WTC11 (cell line): ENCODE results near the gene DNAJC3. TPM values are rescaled to one million over a fixed set of nuclear protein-coding genes. Genes with fewer than 3 reads are reported as not detected.

ENCODE experiments used
- ATAC-seq: fragments of 200-7000 bp; cut with Tn5 transposase; 2 replicates; pipeline ENCODE4 v1.10.0; 2021; ENCODE audit warnings: mild to moderate bottlenecking, moderate library complexity
- CTCF ChIA-PET: fragments of 300-600 bp; sonication (Branson Sonifier 250); formaldehyde crosslinking; loops from one replicate; lab custom pipeline; 2021; ENCODE audit warnings: antibody characterized with exemption; lab: Charles Lee
- POLR2A ChIA-PET: fragments of 350-600 bp; sonication (Branson Sonifier 250); formaldehyde crosslinking; loops from one replicate; lab custom pipeline; 2021; ENCODE audit warnings: antibody characterized with exemption; lab: Charles Lee
- DNase-seq: peaks from one replicate; pipeline ENCODE4 v3.0.0; 2021; ENCODE audit warnings: low spot score
- H3K27ac Mint-ChIP-seq: 2 replicates; pipeline ENCODE4 v1.8.0; 2021; ENCODE audit warnings: mixed read lengths
- H3K27me3 Mint-ChIP-seq: 2 replicates; pipeline ENCODE4 v1.8.0; 2021; ENCODE audit warnings: low read depth, mild to moderate bottlenecking, moderate library complexity, mixed read lengths
- H3K36me3 Mint-ChIP-seq: 2 replicates; pipeline ENCODE4 v1.8.0; 2021; ENCODE audit warnings: mixed read lengths
- H3K4me1 Mint-ChIP-seq: 2 replicates; pipeline ENCODE4 v1.8.0; 2022; ENCODE audit warnings: mixed read lengths
- H3K4me3 Mint-ChIP-seq: 2 replicates; pipeline ENCODE4 v1.8.0; 2021; ENCODE audit warnings: mild to moderate bottlenecking, moderate library complexity, mixed read lengths
- H3K9me3 Mint-ChIP-seq: 2 replicates; pipeline ENCODE4 v1.8.0; 2021; ENCODE audit warnings: mixed read lengths
- ELF4 ChIP-seq: sonication (generic); formaldehyde crosslinking; IDR thresholded peaks from 2 replicates; pipeline ENCODE4 v1.8.1; 2022; ENCODE audit warnings: low read depth, mild to moderate bottlenecking, moderate library complexity, missing genetic modification reagents
- FOXP1 ChIP-seq: sonication (generic); formaldehyde crosslinking; IDR thresholded peaks from 2 replicates; pipeline ENCODE4 v1.8.0; 2022; ENCODE audit warnings: missing genetic modification reagents, mild to moderate bottlenecking, moderate library complexity, borderline replicate concordance
- MXD4 ChIP-seq: fragments of 250-450 bp; sonication (Bioruptor Pico); IDR thresholded peaks from 2 replicates; pipeline ENCODE4 v1.8.0; 2021; ENCODE audit warnings: mild to moderate bottlenecking, moderate library complexity, borderline replicate concordance
- OVOL2 ChIP-seq: fragments of 250-450 bp; sonication (Bioruptor Pico); IDR thresholded peaks from 2 replicates; pipeline ENCODE4 v1.9.0; 2021; ENCODE audit warnings: mild to moderate bottlenecking, borderline replicate concordance
- ZNF138 ChIP-seq: sonication (generic); formaldehyde crosslinking; conservative IDR thresholded peaks from 2 replicates; pipeline ENCODE4 v1.8.1; 2022; ENCODE audit warnings: mild to moderate bottlenecking, moderate library complexity, missing genetic modification reagents
- ZNF219 ChIP-seq: sonication (generic); formaldehyde crosslinking; IDR thresholded peaks from 2 replicates; pipeline ENCODE4 v1.8.0; 2023; ENCODE audit warnings: missing genetic modification reagents, mild to moderate bottlenecking, borderline replicate concordance
- ZNF263 ChIP-seq: sonication (generic); formaldehyde crosslinking; IDR thresholded peaks from 2 replicates; pipeline ENCODE4 v1.8.1; 2022; ENCODE audit warnings: low read depth, mild to moderate bottlenecking, moderate library complexity, missing genetic modification reagents
- total RNA-seq: library from RNA; stranded (reverse); gene quantifications from 3 replicates; pipeline ENCODE4 v1.2.3, GENCODE V29; 2021
- TF ChIP-seq, protein P1 (sequence below): fragments of 250-450 bp; sonication (Bioruptor Pico); IDR thresholded peaks from 2 replicates; pipeline ENCODE4 v1.9.0; 2021; ENCODE audit warnings: mild to moderate bottlenecking, borderline replicate concordance
- TF ChIP-seq, protein P2 (sequence below): sonication (generic); formaldehyde crosslinking; IDR thresholded peaks from 2 replicates; pipeline ENCODE4 v1.8.0; 2023; ENCODE audit warnings: mild to moderate bottlenecking, missing genetic modification reagents
- TF ChIP-seq, protein P3 (sequence below): sonication (generic); formaldehyde crosslinking; IDR thresholded peaks from 2 replicates; pipeline ENCODE4 v1.8.1; 2022; ENCODE audit warnings: low read depth, mild to moderate bottlenecking, moderate library complexity, missing genetic modification reagents, borderline replicate concordance
- TF ChIP-seq, protein P4 (sequence below): sonication (generic); formaldehyde crosslinking; IDR thresholded peaks from 2 replicates; pipeline ENCODE4 v1.8.1; 2023; ENCODE audit warnings: mild to moderate bottlenecking, missing genetic modification reagents
- TF ChIP-seq, protein P5 (sequence below): fragments of 250-450 bp; sonication (Bioruptor Pico); IDR thresholded peaks from 2 replicates; pipeline ENCODE4 v1.9.0; 2021; ENCODE audit warnings: mild to moderate bottlenecking

DNAJC3 gene
- total RNA-seq, 1 experiment from 2014 or later = 20.0 TPM

DNA sequence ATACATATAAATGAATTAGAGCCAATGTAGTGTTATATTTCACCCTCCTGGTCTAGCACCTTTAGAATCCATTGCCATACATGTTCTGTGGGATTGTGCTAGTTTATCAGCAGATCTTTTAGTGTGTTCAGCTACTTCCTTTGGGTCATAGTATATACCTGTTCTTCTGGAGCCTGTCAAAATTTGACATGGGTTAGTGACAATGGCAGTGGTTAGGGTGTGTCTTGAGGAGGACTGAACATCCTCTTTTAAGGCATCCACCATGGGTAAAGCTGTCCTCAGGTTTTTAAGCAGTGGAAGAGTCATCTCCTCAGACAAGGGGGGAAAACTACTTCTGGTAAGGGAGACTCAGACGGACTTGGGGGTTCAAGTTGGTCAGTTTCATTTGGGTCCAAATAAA is 29.4 kb downstream of the DNAJC3 start:
- Mint-ChIP-seq H3K27me3 (no peaks in the 10 kb centered on the region), H3K27ac (no peak overlapping the region), H3K4me1 (no peaks in the 10 kb centered on the region; the same call in 1 of the 2 replicates)
- TF ChIP-seq MXD4 (CRISPR knock-in tag) (no peak), FOXP1 (CRISPR knock-in tag) (no peak), OVOL2 (CRISPR knock-in tag) (no peak), ZNF138 (CRISPR knock-in tag) (no peak)
- TF ChIP-seq, protein P1, sequence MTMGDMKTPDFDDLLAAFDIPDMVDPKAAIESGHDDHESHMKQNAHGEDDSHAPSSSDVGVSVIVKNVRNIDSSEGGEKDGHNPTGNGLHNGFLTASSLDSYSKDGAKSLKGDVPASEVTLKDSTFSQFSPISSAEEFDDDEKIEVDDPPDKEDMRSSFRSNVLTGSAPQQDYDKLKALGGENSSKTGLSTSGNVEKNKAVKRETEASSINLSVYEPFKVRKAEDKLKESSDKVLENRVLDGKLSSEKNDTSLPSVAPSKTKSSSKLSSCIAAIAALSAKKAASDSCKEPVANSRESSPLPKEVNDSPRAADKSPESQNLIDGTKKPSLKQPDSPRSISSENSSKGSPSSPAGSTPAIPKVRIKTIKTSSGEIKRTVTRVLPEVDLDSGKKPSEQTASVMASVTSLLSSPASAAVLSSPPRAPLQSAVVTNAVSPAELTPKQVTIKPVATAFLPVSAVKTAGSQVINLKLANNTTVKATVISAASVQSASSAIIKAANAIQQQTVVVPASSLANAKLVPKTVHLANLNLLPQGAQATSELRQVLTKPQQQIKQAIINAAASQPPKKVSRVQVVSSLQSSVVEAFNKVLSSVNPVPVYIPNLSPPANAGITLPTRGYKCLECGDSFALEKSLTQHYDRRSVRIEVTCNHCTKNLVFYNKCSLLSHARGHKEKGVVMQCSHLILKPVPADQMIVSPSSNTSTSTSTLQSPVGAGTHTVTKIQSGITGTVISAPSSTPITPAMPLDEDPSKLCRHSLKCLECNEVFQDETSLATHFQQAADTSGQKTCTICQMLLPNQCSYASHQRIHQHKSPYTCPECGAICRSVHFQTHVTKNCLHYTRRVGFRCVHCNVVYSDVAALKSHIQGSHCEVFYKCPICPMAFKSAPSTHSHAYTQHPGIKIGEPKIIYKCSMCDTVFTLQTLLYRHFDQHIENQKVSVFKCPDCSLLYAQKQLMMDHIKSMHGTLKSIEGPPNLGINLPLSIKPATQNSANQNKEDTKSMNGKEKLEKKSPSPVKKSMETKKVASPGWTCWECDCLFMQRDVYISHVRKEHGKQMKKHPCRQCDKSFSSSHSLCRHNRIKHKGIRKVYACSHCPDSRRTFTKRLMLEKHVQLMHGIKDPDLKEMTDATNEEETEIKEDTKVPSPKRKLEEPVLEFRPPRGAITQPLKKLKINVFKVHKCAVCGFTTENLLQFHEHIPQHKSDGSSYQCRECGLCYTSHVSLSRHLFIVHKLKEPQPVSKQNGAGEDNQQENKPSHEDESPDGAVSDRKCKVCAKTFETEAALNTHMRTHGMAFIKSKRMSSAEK (CRISPR knock-in tag) = no peak
- TF ChIP-seq, protein P2, sequence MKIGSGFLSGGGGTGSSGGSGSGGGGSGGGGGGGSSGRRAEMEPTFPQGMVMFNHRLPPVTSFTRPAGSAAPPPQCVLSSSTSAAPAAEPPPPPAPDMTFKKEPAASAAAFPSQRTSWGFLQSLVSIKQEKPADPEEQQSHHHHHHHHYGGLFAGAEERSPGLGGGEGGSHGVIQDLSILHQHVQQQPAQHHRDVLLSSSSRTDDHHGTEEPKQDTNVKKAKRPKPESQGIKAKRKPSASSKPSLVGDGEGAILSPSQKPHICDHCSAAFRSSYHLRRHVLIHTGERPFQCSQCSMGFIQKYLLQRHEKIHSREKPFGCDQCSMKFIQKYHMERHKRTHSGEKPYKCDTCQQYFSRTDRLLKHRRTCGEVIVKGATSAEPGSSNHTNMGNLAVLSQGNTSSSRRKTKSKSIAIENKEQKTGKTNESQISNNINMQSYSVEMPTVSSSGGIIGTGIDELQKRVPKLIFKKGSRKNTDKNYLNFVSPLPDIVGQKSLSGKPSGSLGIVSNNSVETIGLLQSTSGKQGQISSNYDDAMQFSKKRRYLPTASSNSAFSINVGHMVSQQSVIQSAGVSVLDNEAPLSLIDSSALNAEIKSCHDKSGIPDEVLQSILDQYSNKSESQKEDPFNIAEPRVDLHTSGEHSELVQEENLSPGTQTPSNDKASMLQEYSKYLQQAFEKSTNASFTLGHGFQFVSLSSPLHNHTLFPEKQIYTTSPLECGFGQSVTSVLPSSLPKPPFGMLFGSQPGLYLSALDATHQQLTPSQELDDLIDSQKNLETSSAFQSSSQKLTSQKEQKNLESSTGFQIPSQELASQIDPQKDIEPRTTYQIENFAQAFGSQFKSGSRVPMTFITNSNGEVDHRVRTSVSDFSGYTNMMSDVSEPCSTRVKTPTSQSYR (CRISPR knock-in tag) = no peak
- TF ChIP-seq, protein P3, sequence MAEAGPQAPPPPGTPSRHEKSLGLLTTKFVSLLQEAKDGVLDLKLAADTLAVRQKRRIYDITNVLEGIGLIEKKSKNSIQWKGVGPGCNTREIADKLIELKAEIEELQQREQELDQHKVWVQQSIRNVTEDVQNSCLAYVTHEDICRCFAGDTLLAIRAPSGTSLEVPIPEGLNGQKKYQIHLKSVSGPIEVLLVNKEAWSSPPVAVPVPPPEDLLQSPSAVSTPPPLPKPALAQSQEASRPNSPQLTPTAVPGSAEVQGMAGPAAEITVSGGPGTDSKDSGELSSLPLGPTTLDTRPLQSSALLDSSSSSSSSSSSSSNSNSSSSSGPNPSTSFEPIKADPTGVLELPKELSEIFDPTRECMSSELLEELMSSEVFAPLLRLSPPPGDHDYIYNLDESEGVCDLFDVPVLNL = no peak
- TF ChIP-seq, protein P4, sequence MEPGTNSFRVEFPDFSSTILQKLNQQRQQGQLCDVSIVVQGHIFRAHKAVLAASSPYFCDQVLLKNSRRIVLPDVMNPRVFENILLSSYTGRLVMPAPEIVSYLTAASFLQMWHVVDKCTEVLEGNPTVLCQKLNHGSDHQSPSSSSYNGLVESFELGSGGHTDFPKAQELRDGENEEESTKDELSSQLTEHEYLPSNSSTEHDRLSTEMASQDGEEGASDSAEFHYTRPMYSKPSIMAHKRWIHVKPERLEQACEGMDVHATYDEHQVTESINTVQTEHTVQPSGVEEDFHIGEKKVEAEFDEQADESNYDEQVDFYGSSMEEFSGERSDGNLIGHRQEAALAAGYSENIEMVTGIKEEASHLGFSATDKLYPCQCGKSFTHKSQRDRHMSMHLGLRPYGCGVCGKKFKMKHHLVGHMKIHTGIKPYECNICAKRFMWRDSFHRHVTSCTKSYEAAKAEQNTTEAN (CRISPR knock-in tag) = no peak
- TF ChIP-seq, all 79 proteins: peak for 0
- no peak overlapping the region for H3K4me3 Mint-ChIP-seq
- DNase-seq = no peak
- H3K36me3 Mint-ChIP-seq = peaks cover 13% of the 10 kb centered on the region
- ChIA-PET POLR2A (no interaction called here), CTCF (interaction anchor here (2.3 kb wide), 1 partner anchor 82 kb away, joined by 15 read pairs; no protein-coding TSS in a partner anchor)
- ATAC-seq = no peak
- H3K9me3 Mint-ChIP-seq = no peaks in the 10 kb centered on the region

DNA sequence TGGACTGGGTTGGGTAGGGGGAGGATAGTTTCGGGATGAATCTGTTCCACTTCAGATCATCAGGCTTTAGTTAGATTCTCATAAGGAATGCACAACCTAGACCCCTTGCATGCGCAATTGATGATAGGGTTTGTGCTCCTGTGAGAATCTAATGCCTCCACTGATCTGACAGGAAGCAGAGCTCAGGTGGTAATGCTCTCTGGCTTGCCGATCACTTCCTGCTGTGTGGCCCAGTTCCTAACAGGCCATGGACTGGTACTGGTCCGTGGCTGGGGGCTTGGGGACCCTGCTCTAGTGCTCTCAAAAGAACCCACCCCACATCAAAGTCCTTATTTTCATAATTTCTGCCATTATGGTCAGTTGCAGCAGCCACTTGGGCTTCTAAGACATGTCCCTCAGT is 30.1 kb downstream of the DNAJC3 start:
- no peak for TF ChIP-seq ZNF219
- TF ChIP-seq, protein P5, sequence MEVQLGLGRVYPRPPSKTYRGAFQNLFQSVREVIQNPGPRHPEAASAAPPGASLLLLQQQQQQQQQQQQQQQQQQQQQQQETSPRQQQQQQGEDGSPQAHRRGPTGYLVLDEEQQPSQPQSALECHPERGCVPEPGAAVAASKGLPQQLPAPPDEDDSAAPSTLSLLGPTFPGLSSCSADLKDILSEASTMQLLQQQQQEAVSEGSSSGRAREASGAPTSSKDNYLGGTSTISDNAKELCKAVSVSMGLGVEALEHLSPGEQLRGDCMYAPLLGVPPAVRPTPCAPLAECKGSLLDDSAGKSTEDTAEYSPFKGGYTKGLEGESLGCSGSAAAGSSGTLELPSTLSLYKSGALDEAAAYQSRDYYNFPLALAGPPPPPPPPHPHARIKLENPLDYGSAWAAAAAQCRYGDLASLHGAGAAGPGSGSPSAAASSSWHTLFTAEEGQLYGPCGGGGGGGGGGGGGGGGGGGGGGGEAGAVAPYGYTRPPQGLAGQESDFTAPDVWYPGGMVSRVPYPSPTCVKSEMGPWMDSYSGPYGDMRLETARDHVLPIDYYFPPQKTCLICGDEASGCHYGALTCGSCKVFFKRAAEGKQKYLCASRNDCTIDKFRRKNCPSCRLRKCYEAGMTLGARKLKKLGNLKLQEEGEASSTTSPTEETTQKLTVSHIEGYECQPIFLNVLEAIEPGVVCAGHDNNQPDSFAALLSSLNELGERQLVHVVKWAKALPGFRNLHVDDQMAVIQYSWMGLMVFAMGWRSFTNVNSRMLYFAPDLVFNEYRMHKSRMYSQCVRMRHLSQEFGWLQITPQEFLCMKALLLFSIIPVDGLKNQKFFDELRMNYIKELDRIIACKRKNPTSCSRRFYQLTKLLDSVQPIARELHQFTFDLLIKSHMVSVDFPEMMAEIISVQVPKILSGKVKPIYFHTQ (CRISPR knock-in tag) = no peak
- TF ChIP-seq ELF4 (CRISPR knock-in tag) = no peak
- no peak for TF ChIP-seq ZNF263 (CRISPR knock-in tag)
- no peak overlapping the region for H3K4me3 Mint-ChIP-seq
- POLR2A ChIA-PET = no interaction called here
- DNase-seq (no peak), ATAC-seq (no peak)
- CTCF ChIA-PET = interaction anchor here (0.5 kb wide), 1 partner anchor 67 kb away, joined by 7 read pairs; no protein-coding TSS in a partner anchor
- H3K27me3 Mint-ChIP-seq = no peaks in the 10 kb centered on the region
- H3K4me1 Mint-ChIP-seq = no peaks in the 10 kb centered on the region
- no peaks in the 10 kb centered on the region for H3K9me3 Mint-ChIP-seq
- no peak overlapping the region for H3K27ac Mint-ChIP-seq
- H3K36me3 Mint-ChIP-seq = peaks cover 15% of the 10 kb centered on the region
